ENCODE measurements around the gene FAM20B. TPM values are rescaled to one million over a fixed set of nuclear protein-coding genes. Genes with fewer than 3 reads are reported as not detected.

The FAM20B gene
- total and polyA plus RNA-seq, 2 of the 13 experiments (the other 11 are each of a cell fraction or from before 2014, with no cell fraction given), result 13.8 to 26.9 TPM

GRCh38 chr1:179105393-179105792, 79.7 kb downstream of the FAM20B start (continued):
- TF ChIP-seq ZNF468 (CRISPR knock-in tag; IDR thresholded peaks at IDR 0.05) (no peak), ZNF530 (CRISPR knock-in tag; IDR thresholded peaks at IDR 0.05; ENCODE audit: low read depth) (no peak), EED (CRISPR knock-in tag; IDR thresholded peaks at IDR 0.05) (no peak), REST (IDR thresholded peaks at IDR 0.05; ENCODE audit: borderline replicate concordance in 1 of 2, low read depth in 1 of 2, low read length in 2 of 2) (no peak), ZNF572 (CRISPR knock-in tag; IDR thresholded peaks at IDR 0.05) (no peak), HNRNPUL1 (IDR thresholded peaks at IDR 0.05; ENCODE audit: low read depth, low read length) (no peak), HOXA7 (CRISPR knock-in tag; IDR thresholded peaks at IDR 0.05) (no peak), ZNF670 (CRISPR knock-in tag; IDR thresholded peaks at IDR 0.05; ENCODE audit: borderline replicate concordance) (no peak), ZBTB33 (CRISPR knock-in tag; IDR thresholded peaks at IDR 0.05) (peak; percentile 87), NAIF1 (CRISPR knock-in tag; IDR thresholded peaks at IDR 0.05; ENCODE audit: borderline replicate concordance) (no peak), SKIL (CRISPR knock-in tag; IDR thresholded peaks at IDR 0.05; ENCODE audit: borderline replicate concordance) (no peak), DNMT1 (CRISPR knock-in tag; IDR thresholded peaks at IDR 0.05) (no peak), ZSCAN12 (CRISPR knock-in tag; IDR thresholded peaks at IDR 0.05) (no peak), ZNF788 (CRISPR knock-in tag; IDR thresholded peaks at IDR 0.05; ENCODE audit: borderline replicate concordance) (0 out of 2 replicates have a peak, but pooled peaks have one; percentile 9), TEAD3 (CRISPR knock-in tag; optimal IDR thresholded peaks at IDR 0.05; ENCODE audit: borderline replicate concordance) (peak; percentile 26), ARID5B (CRISPR knock-in tag; IDR thresholded peaks at IDR 0.05) (no peak)
